NCI-H446 treated with DMSO at 0.1 percent for 48 hours (cell line): Measurements from ENCODE around the gene ADAMTSL1.

Source experiments
- DNase-seq: peaks from one replicate; lab custom pipeline; 2025; lab: John Stamatoyannopoulos, UW

The ADAMTSL1 gene

DNA sequence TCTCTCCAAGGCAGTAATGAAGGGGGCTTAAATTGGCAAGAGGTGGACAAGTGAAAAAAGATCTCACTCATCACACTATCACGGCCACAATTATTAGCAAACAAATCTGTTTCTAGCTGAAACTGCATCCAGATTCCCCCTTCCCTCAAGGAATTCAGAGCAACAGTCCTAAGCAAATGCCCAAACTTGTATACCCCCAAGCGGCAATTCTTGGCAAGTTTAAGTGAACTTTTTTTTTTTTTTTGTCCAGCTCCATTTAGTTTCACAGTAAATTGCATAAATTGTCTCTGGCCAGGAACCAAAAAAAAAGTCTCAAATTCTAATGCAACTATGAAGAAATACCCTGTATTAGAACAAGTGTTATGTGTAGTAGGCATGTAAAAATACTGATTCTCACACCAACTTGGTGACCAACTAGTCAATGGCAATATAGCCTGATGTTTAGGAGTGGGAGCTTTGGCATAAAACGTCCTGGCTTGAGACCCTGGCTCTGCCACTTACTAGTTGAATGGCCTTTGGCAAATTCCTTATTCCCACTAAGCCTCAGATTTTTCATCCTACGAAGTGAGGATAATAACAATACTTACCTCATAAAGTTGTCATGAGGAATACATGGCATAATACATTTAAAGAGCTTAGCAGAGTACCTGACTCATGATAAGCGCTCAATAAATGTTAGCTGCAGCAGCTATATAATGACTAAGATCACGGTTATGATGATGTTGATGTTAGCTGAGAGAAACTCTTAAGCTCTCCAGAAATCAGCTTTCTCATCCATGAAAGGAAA lies 193.2 kb downstream of the ADAMTSL1 start:
- peak; percentile 73 for DNase-seq

DNA sequence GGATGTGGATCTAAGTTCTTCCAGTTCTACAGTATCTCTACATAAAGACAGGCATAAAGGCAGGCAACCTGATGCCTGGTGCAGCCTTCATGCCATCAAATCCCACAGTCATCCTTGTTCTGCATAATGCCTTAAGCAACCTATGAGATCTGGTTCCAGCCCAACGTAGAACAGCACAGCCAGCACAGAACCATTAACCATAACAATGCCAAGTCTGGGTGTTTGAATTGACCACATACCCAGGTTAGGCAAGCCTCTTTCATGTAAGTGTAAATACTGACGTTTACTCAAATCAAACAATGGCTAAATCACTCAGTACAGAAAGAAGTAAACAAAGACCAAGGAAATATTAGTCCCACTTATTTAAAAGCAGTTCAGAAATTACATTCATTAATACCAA lies 195.0 kb downstream of the ADAMTSL1 start:
- no peak for DNase-seq

DNA sequence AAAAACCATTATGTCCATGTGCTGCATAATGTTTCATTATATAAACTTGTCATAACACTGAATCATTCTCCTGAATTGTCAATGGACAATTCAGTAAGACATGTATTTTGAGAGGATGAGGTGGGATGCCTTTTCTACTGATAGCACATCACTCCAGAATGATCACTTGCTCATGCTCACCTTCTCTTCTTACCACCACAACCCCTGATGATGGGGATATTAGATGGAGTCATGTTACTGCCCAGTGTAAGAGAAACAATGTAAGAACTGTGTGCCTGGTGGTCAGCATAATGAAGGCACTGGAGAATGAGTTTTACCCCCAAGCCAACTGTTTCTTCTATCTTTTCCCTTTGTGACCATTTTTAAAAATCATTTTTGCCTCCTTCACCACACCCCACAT lies 198.8 kb downstream of the ADAMTSL1 start:
- DNase-seq, result no peak

DNA sequence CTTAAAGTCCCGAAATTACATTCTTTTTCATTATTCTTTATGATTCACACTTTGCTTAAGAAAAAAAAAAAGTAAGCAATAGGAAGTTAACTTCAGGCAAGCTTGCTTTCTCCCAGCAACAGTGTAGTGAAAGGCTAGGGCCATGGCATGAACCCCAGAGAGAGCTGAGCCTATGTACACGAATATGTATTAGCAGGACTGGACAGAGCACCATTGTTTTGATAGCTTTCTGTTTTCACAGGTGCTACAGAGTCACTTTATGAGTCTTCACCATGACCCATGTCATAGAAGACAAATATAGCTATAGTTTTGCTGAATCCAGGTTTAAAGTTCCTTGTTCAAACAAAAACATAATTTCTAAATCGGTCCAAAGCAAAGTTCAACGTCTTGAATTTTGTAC lies 199.2 kb downstream of the ADAMTSL1 start:
- no peak for DNase-seq

DNA sequence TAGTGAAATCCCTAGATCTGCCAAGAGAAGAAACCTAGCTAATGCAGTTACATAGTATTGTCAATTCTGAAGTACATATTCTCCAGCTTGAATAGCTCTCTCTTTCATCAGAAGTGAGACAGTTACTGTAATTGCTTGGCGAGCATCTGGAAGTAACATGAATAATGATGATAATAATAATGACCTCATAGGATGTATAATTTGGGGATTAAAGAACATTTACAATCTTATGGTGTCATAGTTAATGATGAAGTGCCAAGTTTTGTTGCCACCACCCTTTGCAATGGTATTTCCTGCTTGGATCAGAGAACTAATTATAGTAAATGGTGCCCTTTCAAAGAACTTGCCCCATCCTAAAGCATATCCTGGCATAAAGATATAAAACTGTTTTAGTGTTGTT lies 201.4 kb downstream of the ADAMTSL1 start:
- DNase-seq, result no peak

DNA sequence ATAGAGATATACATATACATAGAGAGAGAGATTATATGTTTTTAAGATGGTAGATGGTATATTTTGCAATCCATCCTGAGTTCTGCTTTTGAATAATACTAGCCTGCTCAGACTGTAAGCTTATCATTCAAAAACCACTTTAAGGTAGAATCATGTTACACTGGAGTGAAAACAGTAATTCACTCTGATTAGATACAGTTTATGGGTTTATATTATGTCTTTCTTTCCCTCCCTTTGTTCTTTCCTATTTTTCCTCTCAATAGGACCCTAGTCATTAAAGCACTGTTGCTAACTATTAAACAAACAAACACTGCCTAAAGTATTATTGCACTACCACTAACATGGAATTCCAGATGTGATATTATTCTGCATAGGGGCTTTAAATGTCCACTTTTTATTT lies 202.0 kb downstream of the ADAMTSL1 start:
- no peak for DNase-seq

DNA sequence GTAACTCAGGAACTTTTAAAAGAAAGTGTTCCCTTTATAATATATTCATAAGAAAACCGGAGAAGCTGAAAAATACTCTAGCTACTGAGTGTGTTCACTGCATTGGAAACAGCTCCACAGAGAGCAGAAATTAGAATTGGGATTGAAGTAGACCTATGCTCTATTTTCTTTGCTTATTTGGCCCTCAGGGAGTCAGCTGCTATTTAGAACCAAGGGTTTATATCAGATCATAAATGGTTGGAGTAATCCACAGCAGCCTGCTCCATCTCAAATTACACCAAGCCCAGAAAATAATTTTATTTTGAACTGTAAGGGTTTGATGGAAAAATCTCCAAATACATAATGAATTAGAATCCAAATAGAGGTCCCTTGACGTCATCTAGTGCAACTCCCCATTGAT lies 202.6 kb downstream of the ADAMTSL1 start:
- DNase-seq, result no peak

DNA sequence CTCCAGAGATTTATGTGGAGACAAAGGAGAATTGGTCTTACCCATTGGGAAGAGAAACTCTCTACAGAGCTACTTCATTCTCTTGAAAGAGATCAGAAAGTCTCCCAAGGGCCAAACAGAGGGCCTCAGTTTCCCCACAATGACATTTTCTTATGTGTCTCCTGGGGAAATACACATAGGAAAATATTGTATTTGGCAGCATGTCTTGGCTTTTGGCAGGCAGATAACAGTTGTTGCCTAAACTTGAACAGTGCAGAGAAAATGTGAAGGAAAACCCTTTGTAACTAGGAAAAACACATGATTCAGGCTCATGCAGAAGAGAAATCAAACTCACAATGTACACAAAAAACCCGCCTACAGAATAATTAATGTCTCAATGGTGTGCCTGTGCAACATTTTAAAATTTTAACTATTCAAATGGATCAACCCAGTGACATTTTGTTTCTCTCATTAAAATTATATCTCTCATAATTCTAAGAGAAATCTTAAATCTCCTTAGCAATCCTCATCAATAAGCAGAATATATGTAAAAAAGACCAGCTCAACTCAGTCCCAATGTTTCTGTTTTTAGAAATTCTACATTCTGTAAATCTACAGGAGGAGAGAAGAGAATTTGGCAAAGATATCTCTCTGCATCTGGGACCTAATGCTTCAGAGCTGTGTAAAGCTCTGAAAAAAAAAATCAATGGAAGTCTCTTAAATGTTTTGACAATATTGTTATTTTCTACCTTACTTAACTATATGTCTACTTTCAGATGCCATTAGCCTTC lies 205.1 kb downstream of the ADAMTSL1 start:
- DNase-seq, result no peak

DNA sequence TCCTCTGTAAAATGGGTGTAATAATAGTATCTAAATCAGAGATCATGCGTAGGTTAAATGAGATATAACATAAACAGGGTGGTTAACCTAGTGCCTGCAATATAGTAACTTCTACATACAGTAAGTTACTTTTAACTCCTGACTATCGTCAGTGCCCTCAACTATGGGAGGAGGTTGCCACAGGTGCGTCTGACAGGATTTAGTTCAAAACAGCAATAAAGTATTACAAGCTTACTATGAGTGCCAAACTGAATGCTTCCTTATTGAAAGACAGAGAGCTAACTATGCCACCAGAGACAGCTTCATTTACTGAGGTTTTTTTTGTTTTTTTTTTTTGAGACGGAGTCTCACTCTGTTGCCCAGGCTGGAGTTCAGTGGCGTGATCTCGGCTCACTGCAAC lies 209.0 kb downstream of the ADAMTSL1 start:
- DNase-seq, result no peak

DNA sequence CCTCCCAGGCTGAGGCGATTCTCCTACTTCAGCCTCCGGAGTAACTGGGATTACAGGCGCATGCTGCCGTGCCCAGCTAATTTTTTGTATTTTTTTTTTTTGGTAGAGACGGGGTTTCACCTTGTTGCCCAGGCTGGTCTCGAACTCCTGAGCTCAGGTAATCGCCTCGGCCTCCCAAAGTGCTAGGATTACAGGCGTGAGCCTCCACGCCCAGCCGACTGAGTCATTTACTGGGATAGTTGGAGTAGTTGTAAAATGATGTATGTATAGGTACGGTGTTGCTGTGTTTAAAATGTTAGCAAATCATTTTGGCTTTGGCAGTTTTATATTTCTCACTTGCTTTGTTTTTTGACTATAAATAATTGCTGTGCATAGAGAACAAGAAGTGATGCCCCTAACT lies 209.4 kb downstream of the ADAMTSL1 start:
- no peak for DNase-seq

DNA sequence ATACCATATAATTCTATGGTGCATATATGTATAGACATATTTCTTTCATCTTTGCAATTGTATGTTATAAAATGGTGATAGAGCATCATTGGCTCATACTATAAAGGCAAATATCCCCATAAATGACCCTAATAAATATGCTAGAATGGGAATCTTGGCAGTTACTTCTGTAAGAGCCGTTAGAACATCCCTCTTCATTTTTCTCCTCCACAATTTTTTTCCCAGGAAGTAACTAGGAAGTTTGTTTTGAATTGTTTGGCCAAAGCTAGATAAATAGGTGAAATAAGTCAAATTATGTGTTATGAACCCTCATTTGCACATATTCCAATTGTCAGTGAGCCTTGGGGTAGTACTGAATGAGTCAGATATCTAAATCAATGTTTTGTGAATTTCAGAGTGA lies 209.9 kb downstream of the ADAMTSL1 start:
- no peak for DNase-seq

DNA sequence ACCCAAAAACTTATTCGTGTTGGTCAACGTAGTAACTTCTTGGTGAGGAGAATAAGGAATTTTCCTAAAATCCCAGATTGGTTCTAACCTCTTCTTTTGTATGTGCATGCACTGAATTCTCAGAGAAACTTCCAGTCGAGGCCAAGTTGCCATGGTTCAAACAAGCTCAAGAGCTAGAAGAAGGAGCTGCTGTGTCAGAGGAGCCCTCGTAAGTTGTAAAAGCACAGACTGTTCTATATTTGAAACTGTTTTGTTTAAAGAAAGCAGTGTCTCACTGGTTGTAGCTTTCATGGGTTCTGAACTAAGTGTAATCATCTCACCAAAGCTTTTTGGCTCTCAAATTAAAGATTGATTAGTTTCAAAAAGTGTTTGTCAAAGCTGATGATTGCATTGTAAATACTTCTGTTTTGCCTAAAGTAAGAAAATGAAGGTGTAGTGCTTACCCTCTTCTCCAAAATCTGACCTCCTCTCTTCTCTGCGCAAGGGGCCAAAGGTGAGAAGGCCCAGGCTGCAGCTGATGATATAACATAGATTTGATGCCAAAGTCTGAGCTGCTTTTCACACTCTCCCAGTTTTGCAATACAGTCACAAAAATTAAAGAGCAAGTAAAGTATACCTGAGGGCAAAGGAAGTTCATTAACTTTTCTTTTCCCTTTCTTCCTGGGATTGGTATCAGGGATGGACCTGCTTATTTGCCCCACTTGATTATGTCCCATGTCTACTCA lies 210.8 kb downstream of the ADAMTSL1 start:
- DNase-seq, result no peak

DNA sequence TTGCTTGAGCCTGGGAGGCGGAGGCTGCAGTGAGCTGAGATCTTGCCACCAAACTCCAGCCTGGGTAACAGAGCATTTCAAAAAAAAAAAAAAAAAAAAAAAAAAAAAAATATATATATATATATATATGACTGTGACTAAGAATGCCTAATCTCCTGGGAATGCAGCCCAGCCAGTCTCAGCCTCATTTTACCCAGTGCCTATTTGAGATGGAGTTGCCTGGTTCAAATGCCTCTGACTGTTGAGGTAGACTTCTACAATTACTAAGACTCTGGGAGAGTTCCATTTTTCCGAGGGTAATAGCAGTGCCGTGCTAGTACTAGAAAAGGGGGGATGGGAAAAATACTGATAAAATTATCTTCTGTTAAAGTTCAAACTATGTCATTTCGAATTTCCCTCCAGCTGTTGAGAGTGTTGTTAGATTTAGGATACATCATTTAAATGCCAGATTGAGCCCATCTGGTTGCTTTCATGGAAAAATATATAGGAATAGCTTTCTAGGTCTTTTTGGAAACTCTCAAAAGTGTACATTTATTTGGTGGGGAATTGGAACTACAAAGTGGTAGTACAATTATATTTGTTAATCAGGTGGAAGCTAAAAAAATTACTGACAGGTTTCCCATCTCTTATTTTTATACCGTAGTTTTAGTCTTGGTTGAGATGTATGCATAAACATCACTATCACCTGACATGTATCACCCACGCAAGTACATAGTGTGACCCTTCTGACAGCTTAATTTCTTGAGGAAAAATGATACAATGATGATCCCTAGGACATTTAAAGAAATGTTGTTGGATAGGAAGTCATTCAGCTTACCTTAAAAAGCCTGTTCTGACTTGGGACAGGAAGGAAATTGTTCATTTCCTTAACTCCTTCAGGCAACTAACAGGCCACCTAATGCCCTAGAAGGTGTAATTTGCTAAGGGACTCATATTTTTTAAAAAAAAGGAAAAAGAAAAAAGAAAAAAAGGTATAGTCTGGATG lies 214.9 kb downstream of the ADAMTSL1 start:
- DNase-seq, result no peak

DNA sequence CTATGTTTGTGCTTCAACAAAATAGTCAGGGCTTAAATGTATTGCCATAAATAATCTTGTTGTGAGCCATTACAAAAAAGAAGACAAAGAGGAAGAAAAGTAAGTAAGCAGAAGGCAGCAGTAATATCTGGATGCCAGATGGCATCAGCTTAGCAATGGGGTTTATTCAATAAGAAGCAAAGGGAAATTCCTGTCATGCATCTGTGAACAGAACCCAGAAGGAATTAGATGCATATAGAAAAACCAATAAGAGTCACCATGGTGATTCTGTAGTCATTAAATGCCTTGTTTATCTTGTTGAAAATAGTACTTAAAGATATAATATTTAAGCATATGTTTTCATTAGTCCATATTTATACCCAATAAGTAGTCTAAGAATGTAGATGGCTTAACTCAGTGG lies 216.0 kb downstream of the ADAMTSL1 start:
- no peak for DNase-seq

DNA sequence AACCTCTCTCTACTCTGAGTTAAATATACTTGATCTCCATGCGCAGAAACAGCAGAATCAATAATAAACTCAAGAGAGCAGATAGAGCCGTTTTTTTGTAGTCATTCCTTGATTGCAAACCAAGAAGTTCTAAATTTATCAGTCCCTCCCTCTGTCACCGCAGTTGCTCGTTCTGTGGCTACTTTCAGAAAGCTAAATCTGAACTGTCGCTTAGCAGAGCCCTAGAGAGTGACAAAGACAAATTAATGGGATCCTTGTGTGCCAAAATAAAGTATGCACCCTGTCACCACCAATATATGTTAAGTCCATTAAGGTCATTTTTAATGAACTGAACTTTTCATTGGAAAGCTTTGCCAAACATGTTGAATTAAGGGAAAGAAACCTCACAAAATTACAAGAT lies 218.3 kb downstream of the ADAMTSL1 start:
- DNase-seq, result no peak

DNA sequence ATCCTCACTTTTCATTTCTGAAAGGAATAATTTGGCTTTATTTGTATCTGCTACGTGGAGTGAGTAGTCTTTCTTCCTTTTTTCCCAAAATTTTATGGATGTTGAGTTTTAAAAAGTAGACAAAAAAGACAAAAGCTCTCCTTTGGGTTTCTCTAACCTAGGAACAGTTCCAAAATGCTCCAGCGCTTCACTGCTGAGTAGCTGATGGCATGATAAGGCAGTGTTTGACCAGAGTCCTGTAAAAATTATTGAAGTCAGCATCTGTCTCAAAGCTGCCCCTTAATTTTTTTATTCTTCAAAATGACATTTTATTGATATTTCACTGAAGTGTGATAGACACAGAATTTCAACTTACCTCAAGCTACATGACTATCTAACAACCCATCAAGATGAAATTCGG lies 219.0 kb downstream of the ADAMTSL1 start:
- DNase-seq, result no peak

DNA sequence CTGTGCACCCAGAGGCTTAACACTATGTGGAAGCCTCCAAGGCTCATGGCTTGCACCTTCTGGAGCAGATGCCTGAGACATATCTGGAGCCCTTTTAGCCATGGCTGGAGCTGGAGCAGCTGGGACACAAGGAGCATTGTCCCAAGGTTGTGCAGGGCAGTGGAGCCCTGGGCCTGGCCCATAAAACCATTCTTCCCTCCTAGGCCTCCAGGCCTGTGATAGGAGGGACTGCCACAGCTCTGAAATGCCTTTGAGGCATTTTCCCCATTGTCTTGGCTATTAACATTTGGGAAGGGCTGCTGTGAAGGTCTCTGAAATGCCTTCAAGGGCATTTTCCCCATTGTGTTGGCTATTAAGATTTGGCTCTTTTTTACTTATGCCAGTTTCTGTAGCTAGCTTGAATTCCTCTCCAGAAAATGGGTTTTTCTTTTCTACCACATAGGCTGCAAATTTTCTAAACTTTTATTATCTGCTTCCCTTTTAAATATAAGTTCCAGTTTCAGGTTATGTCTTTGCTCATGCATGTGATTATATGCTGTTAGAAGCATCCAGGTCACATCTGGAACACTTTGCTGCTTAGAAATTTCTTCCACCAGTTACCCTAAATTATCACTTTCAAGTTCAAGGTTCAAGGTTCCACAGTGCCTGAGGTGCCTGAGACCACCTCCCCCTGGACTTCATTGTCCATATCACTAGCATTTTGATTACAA lies 221.2 kb downstream of the ADAMTSL1 start:
- DNase-seq, result no peak

DNA sequence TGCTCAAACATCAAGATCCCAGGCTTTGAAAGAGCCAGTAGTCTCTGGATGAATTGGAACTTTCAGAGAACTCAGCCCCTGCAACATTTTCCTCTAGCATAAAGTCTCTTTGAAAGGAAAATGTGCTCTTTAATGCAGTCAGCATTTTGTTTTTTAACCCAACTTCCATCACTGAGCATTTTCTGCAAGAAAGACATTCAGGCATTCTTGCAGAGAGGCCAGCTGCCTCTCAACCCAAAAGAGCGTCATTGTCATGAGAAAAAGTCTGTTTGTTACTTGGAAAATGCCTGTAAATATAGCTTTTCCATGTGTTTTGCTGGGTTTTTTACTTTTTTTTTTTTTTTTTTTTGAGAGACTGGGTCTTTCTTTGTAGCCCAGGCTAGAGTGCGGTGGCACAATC lies 225.0 kb downstream of the ADAMTSL1 start:
- DNase-seq, result no peak

DNA sequence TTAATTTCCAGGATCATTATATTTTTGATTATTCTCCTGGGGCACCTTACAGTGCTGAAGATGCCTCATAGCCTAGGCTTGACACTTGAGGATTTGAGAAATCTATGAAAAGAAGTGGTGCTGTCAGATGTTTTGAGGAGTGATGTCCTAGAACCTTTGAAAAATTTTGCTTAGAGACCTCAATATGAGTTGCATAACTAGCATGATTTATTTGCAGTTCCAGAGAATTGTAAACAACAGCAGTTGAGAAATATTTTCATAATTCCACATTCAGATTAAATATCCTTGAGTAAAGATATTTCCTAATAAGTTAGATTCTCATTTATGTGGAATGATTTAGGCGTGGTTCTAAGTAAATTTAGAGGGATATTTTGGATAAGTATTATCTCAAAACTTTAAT lies 225.8 kb downstream of the ADAMTSL1 start:
- no peak for DNase-seq

DNA sequence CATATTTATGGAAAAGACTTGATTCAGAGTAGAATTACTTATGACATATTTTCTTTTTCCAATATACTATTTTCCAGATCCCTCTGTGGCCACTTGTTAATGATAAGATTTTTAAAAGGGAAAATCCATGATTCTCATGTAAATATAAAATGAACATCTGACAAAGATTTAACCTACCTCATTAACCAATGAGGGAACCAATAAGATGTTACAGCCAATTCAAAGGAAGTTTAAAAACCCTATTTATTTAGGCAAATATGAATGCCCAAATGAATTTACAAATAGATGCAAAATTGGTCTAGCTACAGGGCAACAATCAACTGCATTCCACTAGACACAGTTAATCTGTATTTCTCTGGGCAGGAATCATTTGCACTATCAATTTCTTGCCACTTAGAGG lies 226.8 kb downstream of the ADAMTSL1 start:
- DNase-seq, result no peak
